Thyroid gland (tissue), 4 donors: ENCODE data around the gene RAB23. TPM values are rescaled to one million over a fixed set of nuclear protein-coding genes. Genes with fewer than 3 reads are reported as not detected.

Source experiments
- DNase-seq, 2 donors: peaks; one replicate each; pipeline ENCODE4 v3.0.0-alpha.2; 2019
- H3K27ac ChIP-seq, 3 donors: fragments of 200-600 bp; sonication (generic); 1 replicate in 2 of 3; 2 replicates in 1 of 3; pipeline ENCODE4 v1.5.1; 2016 to 2019; ENCODE audit warnings: mild to moderate bottlenecking in 1 of 3, moderate library complexity in 1 of 3
- H3K27me3 ChIP-seq: fragments of 200-600 bp; sonication (generic); one replicate; pipeline ENCODE4 v1.5.1; 2019
- H3K36me3 ChIP-seq, 2 donors: fragments of 200-600 bp; sonication (generic); one replicate each; pipeline ENCODE4 v1.5.1; 2016 to 2019
- H3K4me1 ChIP-seq, 2 donors: fragments of 200-600 bp; sonication (generic); one replicate each; pipeline ENCODE4 v1.5.1; 2017 to 2019
- H3K4me3 ChIP-seq, 3 donors: fragments of 200-600 bp; sonication (generic); replicated peaks in 1 of 3; 1 replicate in 2 of 3; 2 replicates in 1 of 3; pipeline ENCODE4 v1.5.1; 2016; ENCODE audit warnings: mild to moderate bottlenecking in 1 of 3
- H3K9me3 ChIP-seq: fragments of 200-600 bp; sonication (generic); one replicate; pipeline ENCODE4 v1.5.1; 2017
- CTCF ChIP-seq, 6 experiments: fragments of 200-600 bp in 3 of 6; fragments of 450-650 bp in 3 of 6; sonication (generic) in 3 of 6; IDR thresholded peaks; one replicate each; pipeline ENCODE4 v1.5.1; 2016 to 2019; ENCODE audit warnings: antibody characterized with exemption in 6 of 6, mild to moderate bottlenecking in 2 of 6, inconsistent platforms in 1 of 6, moderate library complexity in 1 of 6
- POLR2A ChIP-seq, 2 donors: fragments of 450-650 bp; IDR thresholded peaks; one replicate each; pipeline ENCODE4 v1.6.1; 2017; ENCODE audit warnings: antibody characterized with exemption in 2 of 2, mild to moderate bottlenecking in 2 of 2, moderate library complexity in 1 of 2
- WGBS, 2 donors: methylation state at CpG; one replicate each; pipeline ENCODE4 v1.1.5; 2017; 5-methylcytosine and 5-hydroxymethylcytosine counted together
- intact Hi-C: fragments of 100-400 bp; cut with DNase I; formaldehyde crosslinking; loops from one replicate; pipeline ENCODE4 v1.15.1; 2023
- total RNA-seq, 4 donors: library from RNA; depleted of rRNA; stranded (reverse); fragments of >200 nt; gene quantifications; one replicate each; pipeline ENCODE4 v1.2.3, GENCODE V29; 2016

The RAB23 gene
- total RNA-seq: 10 to 100 TPM; 19.6 to 38.9 (median 27.9) TPM

GRCh38 chr6:57221936-57222742 is at the start of gene RAB23:
Gene RAB23 (minus strand): TSS chr6:57222307. CDS start chr6:57210380, 11,927 bp downstream.
- intact Hi-C loops: loop anchor here (5.0 to 10.0 kb wide), 2 partner anchors 50 to 93 kb away; partner anchors contain the start of genes BAG2 and PRIM2
- Histone ChIP-seq H3K27ac (peak within 1 kb of the TSS; percentile 61 to 97 (median 94)), H3K4me3 (peak within 1 kb of the TSS; percentile 29 to 89 (median 87)), H3K9me3 (no peaks in the 10 kb centered on the region), H3K36me3 (no peaks in the 10 kb centered on the region), H3K27me3 (no peaks in the 10 kb centered on the region), H3K4me1 (peaks cover 4 to 7% of the 10 kb centered on the region in 2 donors)
- TF ChIP-seq CTCF (IDR thresholded peaks at IDR 0.05) (peak in 2 of 6 experiments; percentile 5 to 13), POLR2A (IDR thresholded peaks at IDR 0.05) (peak; percentile 73 to 95)
- peak; percentile 80 to 82 for DNase-seq
- 1 to 2% methylated on average over 26 to 53 of the region's 69 CpGs for WGBS, 2 donors

- TF ChIP-seq POLR2A (IDR thresholded peaks at IDR 0.05) (no peak), CTCF (IDR thresholded peaks at IDR 0.05) (no peak)
- intact Hi-C loops: no loop called here
- Histone ChIP-seq H3K9me3 (no peaks in the 10 kb centered on the region), H3K4me3 (no peak overlapping the region), H3K36me3 (no peaks in the 10 kb centered on the region), H3K27me3 (no peaks in the 10 kb centered on the region), H3K4me1 (peaks cover under 1 to 7% of the 10 kb centered on the region in 2 donors), H3K27ac (peak overlapping the region in 2 of 3 donors; percentile 45 to 59)
- DNase-seq: no peak
These were observed 46.2 kb upstream of the RAB23 start for GRCh38 chr6:57268294-57268640.

GRCh38 chr6:57267586-57268293 is 45.6 kb upstream of the RAB23 start:
- no peak overlapping the region for H3K4me3 ChIP-seq
- no peaks in the 10 kb centered on the region for H3K36me3 ChIP-seq

GRCh38 chr6:57265755-57266221 is 43.7 kb upstream of the RAB23 start:
- no peak for DNase-seq
- no peak for TF ChIP-seq POLR2A (IDR thresholded peaks at IDR 0.05)
- no peak for TF ChIP-seq CTCF (IDR thresholded peaks at IDR 0.05)
- peaks cover 22 to 28% of the 10 kb centered on the region in 2 donors for H3K4me1 ChIP-seq
- H3K4me3 ChIP-seq: no peak overlapping the region
- no peaks in the 10 kb centered on the region for H3K27me3 ChIP-seq
- H3K27ac ChIP-seq: no peak overlapping the region
- no peaks in the 10 kb centered on the region for H3K36me3 ChIP-seq
- 49 to 64% methylated on average over 1 of the region's 1 CpG for WGBS, 2 donors
- no peaks in the 10 kb centered on the region for H3K9me3 ChIP-seq
- intact Hi-C loops: no loop called here

More at GRCh38 chr6:57267586-57268293, 45.6 kb upstream of the RAB23 start:
- peak in 1 of 2 donors; percentile 51 for TF ChIP-seq POLR2A (IDR thresholded peaks at IDR 0.05)
- peak; percentile 18 to 79 (median 50) for TF ChIP-seq CTCF (IDR thresholded peaks at IDR 0.05)
- peak; percentile 66 to 75 for DNase-seq
- Histone ChIP-seq H3K4me1 (peaks cover 6 to 12% of the 10 kb centered on the region in 2 donors), H3K27me3 (no peaks in the 10 kb centered on the region), H3K27ac (peak overlapping the region; percentile 45 to 59 (median 46)), H3K9me3 (no peaks in the 10 kb centered on the region)
- WGBS, 2 donors: 75 to 82% methylated on average over 10 of the region's 10 CpGs
- intact Hi-C loops: no loop called here
